NT2/D1 (cell line): ENCODE results near the gene GCDH.

Experiments
- SUZ12 ChIP-seq: IDR thresholded peaks from 2 replicates; pipeline ENCODE4 v1.6.1; 2011; ENCODE audit not compliant: insufficient read length, insufficient read depth; ENCODE audit errors: extremely low read depth
- YY1 ChIP-seq: IDR thresholded peaks from 2 replicates; pipeline ENCODE4 v1.6.1; 2011; ENCODE audit not compliant: insufficient read length, insufficient read depth
- ZNF274 ChIP-seq: IDR thresholded peaks from 2 replicates; pipeline ENCODE4 v1.6.1; 2011; ENCODE audit warnings: mild to moderate bottlenecking, low read depth, low read length

DNA sequence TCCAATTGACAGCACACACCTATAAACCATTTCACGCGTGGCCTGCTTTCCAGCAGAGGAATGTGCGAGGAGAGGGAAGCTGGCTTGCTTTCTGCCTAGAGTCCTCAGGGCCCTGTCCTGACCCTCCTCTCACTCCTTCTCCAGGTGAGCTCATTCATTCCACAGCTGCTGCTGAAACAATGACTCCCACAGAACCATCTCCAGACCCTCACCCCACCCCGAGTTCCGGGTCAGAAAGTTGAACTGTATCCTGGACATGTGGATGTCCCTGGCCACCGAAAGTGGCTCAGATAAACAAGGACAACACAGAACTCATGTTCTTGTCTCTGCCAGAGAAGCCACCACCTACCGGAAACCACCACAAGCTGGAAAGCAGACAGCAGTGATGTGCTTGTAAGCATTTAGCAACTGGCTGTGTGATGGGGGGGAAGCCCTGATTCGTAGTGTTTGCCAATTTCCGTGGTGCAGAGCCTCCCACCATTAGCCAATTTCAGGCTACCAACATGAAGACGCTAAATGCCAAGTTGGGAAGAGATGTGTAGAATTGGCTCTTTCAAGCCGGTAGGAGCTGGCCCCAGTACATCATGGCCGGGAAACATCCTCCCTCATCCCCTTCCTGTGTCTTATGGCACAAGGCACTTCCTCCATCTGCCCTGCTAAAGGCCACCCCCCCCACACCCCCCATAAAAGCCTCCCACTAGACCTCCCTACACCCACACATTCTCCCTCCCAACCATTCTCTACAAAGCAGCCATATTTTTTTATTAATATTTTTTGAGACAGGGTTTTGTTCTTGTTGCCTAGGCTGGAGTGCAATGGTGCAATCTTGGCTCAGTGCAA, 23.1 kb downstream of the GCDH start:
- no peak for TF ChIP-seq SUZ12
- TF ChIP-seq ZNF274: no peak
- no peak for TF ChIP-seq YY1
